Muscle layer of colon (tissue), 2 donors: Measurements from ENCODE around the gene GTF2H2C_2.
"Not testable (repeated sequence)": the region's sequence is repeated elsewhere in the genome, so short reads cannot be mapped to it uniquely, and the experiment has no call there.

Experiments used
- H3K27ac ChIP-seq: one replicate; pipeline ENCODE4 v1.7.0; 2013; ENCODE audit warnings: low read depth, mild to moderate bottlenecking, low read length, moderate library complexity
- H3K27me3 ChIP-seq, 2 donors: one replicate each; pipeline ENCODE4 v1.7.0; 2013; ENCODE audit warnings: low read length in 2 of 2, mild to moderate bottlenecking in 2 of 2; ENCODE audit not compliant: insufficient read depth in 2 of 2, control insufficient read depth in 1 of 2
- H3K36me3 ChIP-seq: one replicate; pipeline ENCODE4 v1.7.0; 2013; ENCODE audit warnings: mild to moderate bottlenecking, low read length; ENCODE audit not compliant: insufficient read depth
- H3K4me1 ChIP-seq: one replicate; pipeline ENCODE4 v1.7.0; 2013; ENCODE audit warnings: mild to moderate bottlenecking, low read length; ENCODE audit not compliant: insufficient read depth
- H3K4me3 ChIP-seq, 2 donors: one replicate each; pipeline ENCODE4 v1.7.0; 2013; ENCODE audit warnings: low read length in 2 of 2, low read depth in 1 of 2, mild to moderate bottlenecking in 1 of 2, moderate library complexity in 1 of 2
- H3K9ac ChIP-seq: one replicate; pipeline ENCODE4 v1.7.0; 2013; ENCODE audit warnings: low read length
- H3K9me3 ChIP-seq: one replicate; pipeline ENCODE4 v1.7.0; 2013; ENCODE audit warnings: mild to moderate bottlenecking, low read length
- donor health status: abdominal sarcoma.
- donor health status: Adenocarcinoma of cecum.

The GTF2H2C_2 gene

GRCh38 chr5:70415117-70415516 is at the start of gene GTF2H2C_2:
TSS of gene GTF2H2C_2 (plus strand) at chr5:70415368.
- H3K27me3 ChIP-seq, H3K9ac ChIP-seq, H3K4me1 ChIP-seq, H3K27ac ChIP-seq, H3K9me3 ChIP-seq, H3K36me3 ChIP-seq, H3K4me3 ChIP-seq: not testable (repeated sequence)

DNA sequence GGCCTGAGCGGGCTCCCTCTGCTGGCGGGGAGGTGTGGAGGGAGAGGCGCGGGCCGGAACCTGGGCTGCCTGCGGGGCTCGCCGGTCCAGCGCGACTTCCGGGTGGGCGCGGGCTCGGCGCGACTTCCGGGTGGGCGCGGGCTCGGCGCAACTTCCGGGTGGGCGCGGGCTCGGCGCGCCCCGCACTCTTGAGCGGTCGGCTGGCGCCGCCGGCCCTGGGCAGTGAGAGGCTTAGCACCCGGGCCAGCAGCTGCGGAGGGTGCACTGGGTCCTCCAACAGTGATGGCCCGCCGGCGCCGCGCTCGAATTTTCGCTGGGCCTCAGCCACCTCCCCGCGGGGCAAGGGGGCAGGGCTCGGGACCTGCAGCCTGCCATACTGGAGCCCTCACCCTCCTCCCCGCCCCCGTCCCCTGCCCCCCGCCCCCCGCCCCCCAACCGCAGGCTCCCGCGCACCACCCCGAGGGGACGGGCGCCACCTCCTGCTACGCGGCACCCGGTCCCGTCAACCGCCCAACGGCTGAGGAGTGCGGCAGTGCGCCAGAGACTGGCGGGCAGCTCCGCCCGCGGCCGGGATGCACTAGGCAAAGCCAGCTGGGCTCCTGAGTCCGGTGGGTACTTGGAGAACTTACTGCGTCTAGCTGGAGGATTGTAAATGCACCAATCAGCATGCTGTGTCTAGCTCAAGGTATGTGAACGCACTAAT is 14.0 kb upstream of the GTF2H2C_2 start:
- not testable (repeated sequence) for H3K36me3 ChIP-seq, H3K27me3 ChIP-seq

GRCh38 chr5:70421322-70421721 is 6.2 kb downstream of the GTF2H2C_2 start:
- H3K4me1 ChIP-seq, H3K27me3 ChIP-seq, H3K36me3 ChIP-seq, H3K9ac ChIP-seq, H3K27ac ChIP-seq, H3K9me3 ChIP-seq, H3K4me3 ChIP-seq: not testable (repeated sequence)

More for the DNA sequence above, 14.0 kb upstream of the GTF2H2C_2 start:
- not testable (repeated sequence) for H3K4me1 ChIP-seq, H3K9me3 ChIP-seq, H3K27ac ChIP-seq, H3K9ac ChIP-seq, H3K4me3 ChIP-seq

GRCh38 chr5:70423215-70423614 is 8.0 kb downstream of the GTF2H2C_2 start:
- not testable (repeated sequence) for H3K36me3 ChIP-seq, H3K4me1 ChIP-seq, H3K9me3 ChIP-seq, H3K27ac ChIP-seq, H3K27me3 ChIP-seq, H3K9ac ChIP-seq, H3K4me3 ChIP-seq

GRCh38 chr5:70438518-70438917 is 23.4 kb downstream of the GTF2H2C_2 start:
- H3K4me3 ChIP-seq, H3K27ac ChIP-seq, H3K9ac ChIP-seq, H3K27me3 ChIP-seq, H3K36me3 ChIP-seq, H3K9me3 ChIP-seq, H3K4me1 ChIP-seq: not testable (repeated sequence)

GRCh38 chr5:70449565-70449964 is 34.4 kb downstream of the GTF2H2C_2 start:
- not testable (repeated sequence) for H3K36me3 ChIP-seq, H3K27ac ChIP-seq, H3K4me3 ChIP-seq, H3K9me3 ChIP-seq, H3K9ac ChIP-seq, H3K4me1 ChIP-seq, H3K27me3 ChIP-seq

DNA sequence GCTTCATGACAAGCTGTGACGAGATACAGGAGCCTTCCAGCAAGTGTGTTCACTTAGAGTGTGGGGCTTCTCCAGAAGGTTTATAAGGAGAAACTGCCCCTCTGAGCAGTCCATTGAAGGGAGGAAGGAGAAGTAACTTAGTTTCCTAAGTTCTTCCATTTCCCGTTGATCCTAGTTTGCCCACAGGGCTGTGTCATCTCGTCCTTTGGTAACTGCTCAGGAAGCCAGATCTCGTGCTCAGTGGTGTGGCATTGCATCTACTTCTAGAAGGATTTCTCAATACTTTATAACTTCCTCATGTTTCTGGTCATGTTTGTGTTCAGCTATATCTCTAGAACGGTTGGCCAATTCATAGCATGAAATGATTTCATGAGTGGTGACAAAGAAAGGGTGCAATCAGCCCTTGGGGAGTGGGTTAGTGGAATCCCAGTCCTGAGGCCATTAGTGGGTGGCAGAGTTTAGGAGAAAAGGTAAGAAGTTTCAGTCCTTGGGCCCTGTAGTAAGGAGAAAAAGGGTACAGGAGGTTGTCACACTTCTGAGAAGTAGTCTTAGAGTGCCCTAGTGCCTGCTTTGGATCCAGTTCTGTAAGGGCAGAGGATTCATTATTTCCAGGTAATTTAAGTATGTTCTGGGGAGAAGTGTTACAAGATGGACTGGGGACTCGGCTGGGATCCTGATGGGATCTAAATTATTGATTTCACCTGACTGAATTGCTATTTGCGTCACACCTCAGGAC is 36.2 kb downstream of the GTF2H2C_2 start:
- not testable (repeated sequence) for H3K9me3 ChIP-seq, H3K36me3 ChIP-seq, H3K4me1 ChIP-seq, H3K9ac ChIP-seq, H3K4me3 ChIP-seq, H3K27me3 ChIP-seq, H3K27ac ChIP-seq

DNA sequence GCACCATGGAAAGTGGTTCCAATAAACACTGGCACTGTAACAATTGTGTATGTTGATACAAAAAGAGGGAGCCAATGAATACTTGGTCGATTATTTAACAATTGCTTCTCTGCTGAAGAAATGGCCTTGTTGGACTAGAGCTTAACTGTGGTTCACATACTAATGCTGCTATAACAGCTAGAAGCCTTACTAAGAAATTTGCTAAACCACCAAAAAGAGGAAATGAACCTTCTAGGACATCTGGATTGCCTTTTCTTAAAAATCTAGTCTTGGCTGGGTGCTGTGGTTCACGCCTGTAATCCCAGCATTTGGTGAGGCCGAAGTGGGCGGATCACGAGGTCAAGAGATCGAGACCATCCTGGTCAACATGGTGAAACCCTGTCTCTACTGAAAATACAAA is 41.9 kb downstream of the GTF2H2C_2 start:
- H3K4me1 ChIP-seq, H3K9me3 ChIP-seq, H3K9ac ChIP-seq, H3K27ac ChIP-seq, H3K27me3 ChIP-seq, H3K4me3 ChIP-seq, H3K36me3 ChIP-seq: not testable (repeated sequence)

DNA sequence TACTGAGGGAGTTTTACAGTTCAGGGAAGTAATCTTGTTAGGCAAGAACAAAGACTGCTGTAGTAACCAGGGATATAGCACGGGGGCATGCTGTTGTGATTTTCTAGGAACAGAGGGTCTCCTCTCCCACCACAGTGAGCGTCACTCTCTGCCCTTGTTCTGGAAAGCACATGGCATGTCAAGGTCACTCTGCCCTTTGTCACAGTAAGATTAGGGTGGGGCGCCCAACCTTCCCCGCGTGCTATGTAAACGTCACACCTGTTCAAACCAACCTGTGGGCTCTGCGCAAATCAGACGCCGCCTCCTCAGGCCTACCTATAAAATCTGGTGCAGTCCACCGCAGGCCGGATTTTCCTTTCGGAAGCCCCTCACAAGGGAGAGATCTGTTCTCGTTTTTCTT is 44.0 kb downstream of the GTF2H2C_2 start:
- not testable (repeated sequence) for H3K36me3 ChIP-seq, H3K9ac ChIP-seq, H3K4me3 ChIP-seq, H3K27me3 ChIP-seq, H3K27ac ChIP-seq, H3K9me3 ChIP-seq, H3K4me1 ChIP-seq

DNA sequence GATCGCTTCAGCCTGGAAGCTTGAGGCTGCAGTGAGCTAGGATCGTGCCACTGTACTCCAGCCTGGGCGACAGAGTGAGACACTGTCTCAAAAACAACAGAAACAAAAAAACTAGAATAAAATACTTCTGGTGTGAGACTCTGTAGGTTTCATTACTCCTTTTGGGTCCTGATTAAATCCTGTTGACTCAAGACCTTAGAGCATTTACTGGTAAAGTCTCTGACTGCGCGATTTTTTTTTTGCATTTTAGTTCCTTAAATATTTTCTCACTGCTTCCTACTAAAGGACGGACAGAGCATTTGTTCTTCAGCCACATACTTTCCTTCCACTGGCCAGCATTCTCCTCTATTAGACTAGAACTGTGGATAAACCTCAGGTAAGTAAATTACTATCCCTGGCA is 46.8 kb downstream of the GTF2H2C_2 start:
- H3K27me3 ChIP-seq, H3K36me3 ChIP-seq, H3K4me1 ChIP-seq, H3K9ac ChIP-seq, H3K9me3 ChIP-seq, H3K4me3 ChIP-seq, H3K27ac ChIP-seq: not testable (repeated sequence)

- H3K27me3 ChIP-seq, H3K4me1 ChIP-seq, H3K27ac ChIP-seq, H3K4me3 ChIP-seq, H3K36me3 ChIP-seq, H3K9me3 ChIP-seq, H3K9ac ChIP-seq: not testable (repeated sequence)
Observed at GRCh38 chr5:70464019-70464637, 49.0 kb downstream of the GTF2H2C_2 start.
